HEK293 (cell line): ENCODE results near the gene TSPYL4.

Experiments
- CTCF ChIA-PET: fragments of 350-600 bp; formaldehyde crosslinking; extraction: SDS; loops from one replicate; lab custom pipeline; 2021; ENCODE audit warnings: antibody characterized with exemption; lab: Yijun Ruan, JAX
- POLR2A ChIA-PET: fragments of 300-600 bp; formaldehyde crosslinking; extraction: SDS; loops from one replicate; lab custom pipeline; 2020; ENCODE audit warnings: antibody characterized with exemption, inconsistent platforms; lab: Yijun Ruan, JAX
- H3K27ac ChIP-seq: fragments of 200-500 bp; sonication (Bioruptor generic); 2 replicates; pipeline ENCODE4 v1.5.1; 2014; ENCODE audit warnings: low read depth, low read length, control low read depth, inconsistent platforms; ENCODE audit errors: extremely low read depth
- H3K36me3 ChIP-seq, 2 experiments: fragments of 200-500 bp in 1 of 2; sonication (Bioruptor generic) in 1 of 2; 1 replicate in 1 of 2; 2 replicates in 1 of 2; pipeline ENCODE4 v1.5.1; 2014 to 2017; ENCODE audit warnings: inconsistent platforms in 2 of 2, low read length in 2 of 2; ENCODE audit not compliant: control insufficient read depth in 2 of 2, insufficient read depth in 1 of 2
- H3K4me1 ChIP-seq: fragments of 200-500 bp; sonication (Bioruptor generic); 2 replicates; pipeline ENCODE4 v1.5.1; 2014; ENCODE audit warnings: mild to moderate bottlenecking, low read length, inconsistent platforms; ENCODE audit not compliant: control insufficient read depth, insufficient read depth
- H3K4me3 ChIP-seq: 2 replicates; pipeline ENCODE4 v1.5.1; 2011; ENCODE audit warnings: low read depth, mild to moderate bottlenecking, control low read depth, low read length, moderate library complexity
- H3K9me3 ChIP-seq: fragments of 200-500 bp; sonication (Bioruptor generic); 2 replicates; pipeline ENCODE4 v1.5.1; 2014; ENCODE audit warnings: low read depth, low read length, inconsistent platforms; ENCODE audit not compliant: control insufficient read depth, insufficient read depth
- BCL11B ChIP-seq: fragments of 450-650 bp; formaldehyde crosslinking; IDR thresholded peaks from 2 replicates; pipeline ENCODE4 v1.5.1; 2016; ENCODE audit warnings: low read depth, missing biosample characterization, missing genetic modification characterization
- EGR2 ChIP-seq: fragments of 450-650 bp; formaldehyde crosslinking; IDR thresholded peaks from 2 replicates; pipeline ENCODE4 v1.5.1; 2016; ENCODE audit warnings: low read depth, missing biosample characterization, missing genetic modification characterization
- GLI2 ChIP-seq: fragments of 450-650 bp; formaldehyde crosslinking; IDR thresholded peaks from 2 replicates; pipeline ENCODE4; 2017; ENCODE audit warnings: missing biosample characterization, missing genetic modification characterization, low read depth, borderline replicate concordance
- GLIS2 ChIP-seq: fragments of 450-650 bp; formaldehyde crosslinking; IDR thresholded peaks from 2 replicates; pipeline ENCODE4 v1.5.1; 2016; ENCODE audit warnings: missing biosample characterization, missing genetic modification characterization
- HOXC10 ChIP-seq: sonication (generic); formaldehyde crosslinking; IDR thresholded peaks from 2 replicates; pipeline ENCODE4 v1.8.1; 2023; ENCODE audit warnings: mild to moderate bottlenecking, missing genetic modification reagents
- KLF9 ChIP-seq: fragments of 450-650 bp; formaldehyde crosslinking; IDR thresholded peaks from 2 replicates; pipeline ENCODE4 v1.5.1; 2016; ENCODE audit warnings: missing biosample characterization, missing genetic modification characterization, low read depth
- PRDM6 ChIP-seq: fragments of 450-650 bp; formaldehyde crosslinking; IDR thresholded peaks from 2 replicates; pipeline ENCODE4 v1.5.1; 2017; ENCODE audit warnings: missing biosample characterization, missing genetic modification characterization
- RBAK ChIP-seq: fragments of 450-650 bp; formaldehyde crosslinking; IDR thresholded peaks from 2 replicates; pipeline ENCODE4 v1.5.1; 2016; ENCODE audit warnings: missing biosample characterization, missing genetic modification characterization
- REPIN1 ChIP-seq: fragments of 450-650 bp; formaldehyde crosslinking; IDR thresholded peaks from 2 replicates; pipeline ENCODE4 v1.5.1; 2017; ENCODE audit warnings: missing biosample characterization, missing genetic modification characterization, low read depth
- REST ChIP-seq: fragments of 450-650 bp; formaldehyde crosslinking; IDR thresholded peaks from 2 replicates; pipeline ENCODE4 v1.5.1; 2016; ENCODE audit warnings: missing biosample characterization, missing genetic modification characterization
- ZBTB48 ChIP-seq: fragments of 450-650 bp; formaldehyde crosslinking; IDR thresholded peaks from 2 replicates; pipeline ENCODE4 v1.5.1; 2016; ENCODE audit warnings: missing biosample characterization, missing genetic modification characterization
- ZFHX2 ChIP-seq: fragments of 450-650 bp; formaldehyde crosslinking; conservative IDR thresholded peaks from 2 replicates; pipeline ENCODE4 v1.5.1; 2016; ENCODE audit warnings: missing biosample characterization, missing genetic modification characterization
- ZFP69B ChIP-seq: fragments of 450-650 bp; formaldehyde crosslinking; IDR thresholded peaks from 2 replicates; pipeline ENCODE4 v1.5.1; 2016; ENCODE audit warnings: missing biosample characterization, missing genetic modification characterization
- ZNF112 ChIP-seq: fragments of 450-650 bp; formaldehyde crosslinking; IDR thresholded peaks from 2 replicates; pipeline ENCODE4 v1.5.0; 2017; ENCODE audit warnings: missing biosample characterization, missing genetic modification characterization
- ZNF138 ChIP-seq: fragments of 450-650 bp; formaldehyde crosslinking; IDR thresholded peaks from 2 replicates; pipeline ENCODE4 v1.5.1; 2016; ENCODE audit warnings: missing biosample characterization, missing genetic modification characterization, borderline replicate concordance
- ZNF157 ChIP-seq: fragments of 450-650 bp; formaldehyde crosslinking; IDR thresholded peaks from 2 replicates; pipeline ENCODE4 v1.5.1; 2016; ENCODE audit warnings: missing biosample characterization, missing genetic modification characterization
- ZNF2 ChIP-seq: fragments of 450-650 bp; formaldehyde crosslinking; IDR thresholded peaks from 2 replicates; pipeline ENCODE4 v1.5.1; 2016; ENCODE audit warnings: missing biosample characterization, missing genetic modification characterization
- ZNF202 ChIP-seq: fragments of 450-650 bp; formaldehyde crosslinking; IDR thresholded peaks from 2 replicates; pipeline ENCODE4 v1.5.1; 2016; ENCODE audit warnings: missing biosample characterization, missing genetic modification characterization, borderline replicate concordance
- ZNF248 ChIP-seq: fragments of 450-650 bp; formaldehyde crosslinking; IDR thresholded peaks from 2 replicates; pipeline ENCODE4 v1.5.1; 2017; ENCODE audit warnings: missing biosample characterization, missing genetic modification characterization
- ZNF292 ChIP-seq: fragments of 450-650 bp; formaldehyde crosslinking; IDR thresholded peaks from 2 replicates; pipeline ENCODE4 v1.5.1; 2016; ENCODE audit warnings: low read depth, missing biosample characterization, missing genetic modification characterization, borderline replicate concordance
- ZNF324 ChIP-seq: fragments of 450-650 bp; formaldehyde crosslinking; IDR thresholded peaks from 2 replicates; pipeline ENCODE4 v1.5.1; 2016; ENCODE audit warnings: missing biosample characterization, missing genetic modification characterization
- ZNF513 ChIP-seq: fragments of 450-650 bp; IDR thresholded peaks from 2 replicates; pipeline ENCODE4 v1.5.1; 2018; ENCODE audit warnings: missing biosample characterization, missing genetic modification characterization
- ZNF560 ChIP-seq: fragments of 450-650 bp; formaldehyde crosslinking; IDR thresholded peaks from 2 replicates; pipeline ENCODE4 v1.5.1; 2017; ENCODE audit warnings: missing biosample characterization, missing genetic modification characterization, borderline replicate concordance
- ZNF785 ChIP-seq: fragments of 450-650 bp; formaldehyde crosslinking; IDR thresholded peaks from 2 replicates; pipeline ENCODE4 v1.5.1; 2016; ENCODE audit warnings: missing biosample characterization, missing genetic modification characterization
- ZSCAN16 ChIP-seq: fragments of 450-650 bp; formaldehyde crosslinking; IDR thresholded peaks from 2 replicates; pipeline ENCODE4 v1.5.1; 2016; ENCODE audit warnings: missing biosample characterization, missing genetic modification characterization
- ZSCAN4 ChIP-seq: fragments of 450-650 bp; formaldehyde crosslinking; IDR thresholded peaks from 2 replicates; pipeline ENCODE4 v1.5.1; 2017; ENCODE audit warnings: missing biosample characterization, missing genetic modification characterization

TSPYL4 gene

GRCh38 chr6:116266803-116267202, 12.9 kb upstream of the TSPYL4 start:
- no peaks in the 10 kb centered on the region for H3K9me3 ChIP-seq
- no peak for TF ChIP-seq ZNF138 (tag by site-specific recombination)
- TF ChIP-seq GLIS2 (tag by site-specific recombination): no peak
- TF ChIP-seq ZNF292 (tag by site-specific recombination): no peak
- no peak for TF ChIP-seq PRDM6 (tag by site-specific recombination)
- TF ChIP-seq KLF9: no peak
- TF ChIP-seq ZBTB48: no peak
- TF ChIP-seq ZNF324: no peak
- TF ChIP-seq ZNF2 (tag by site-specific recombination): no peak
- TF ChIP-seq ZNF248: no peak
- TF ChIP-seq REPIN1 (tag by site-specific recombination): no peak
- no peak for TF ChIP-seq ZSCAN16
- no peak for TF ChIP-seq ZNF157 (tag by site-specific recombination)
- TF ChIP-seq BCL11B (tag by site-specific recombination): no peak
- TF ChIP-seq ZNF112 (tag by site-specific recombination): no peak
- TF ChIP-seq RBAK (tag by site-specific recombination): no peak
- TF ChIP-seq, all 188 proteins: peak for 0
- H3K27ac ChIP-seq: no peak overlapping the region
- H3K4me3 ChIP-seq: no peak overlapping the region
- H3K4me1 ChIP-seq: no peaks in the 10 kb centered on the region
- ChIA-PET CTCF (interaction anchor here (0.6 to 9.1 kb wide), 18 partner anchors 8 to 527 kb away, joined by 3 to 159 read pairs (median 4); partner anchors contain the start of genes CALHM5, RSPH4A, TSPYL1 and TSPYL4), POLR2A (no interaction called here)
- peaks cover 0 to 58% of the 10 kb centered on the region in 2 experiments; a peak in 1 of 3 replicates for H3K36me3 ChIP-seq

- CTCF ChIA-PET: interaction anchor here (0.7 to 9.1 kb wide), 3 partner anchors 143 to 296 kb away, joined by 3 to 159 read pairs (median 3); no protein-coding TSS in a partner anchor
- no peak overlapping the region for H3K4me3 ChIP-seq
- peaks cover 0 to 55% of the 10 kb centered on the region in 2 experiments; a peak in 1 of 3 replicates for H3K36me3 ChIP-seq
- no peak overlapping the region for H3K27ac ChIP-seq
- no peaks in the 10 kb centered on the region for H3K4me1 ChIP-seq
- POLR2A ChIA-PET: interaction anchor here (1.1 kb wide), 1 partner anchor 15 kb away, joined by 4 read pairs; the partner anchor contains the start of gene TSPYL1
- H3K9me3 ChIP-seq: no peaks in the 10 kb centered on the region
- no peak for TF ChIP-seq ZNF785 (tag by site-specific recombination)
- no peak for TF ChIP-seq ZNF248
- TF ChIP-seq ZNF513 (tag by site-specific recombination): no peak
- no peak for TF ChIP-seq ZNF202 (tag by site-specific recombination)
- no peak for TF ChIP-seq ZFHX2 (tag by site-specific recombination)
- TF ChIP-seq GLI2: no peak
- no peak for TF ChIP-seq HOXC10
- no peak for TF ChIP-seq ZSCAN4 (tag by site-specific recombination)
- no peak for TF ChIP-seq EGR2 (tag by site-specific recombination)
- no peak for TF ChIP-seq ZNF560 (tag by site-specific recombination)
- TF ChIP-seq REST (tag by site-specific recombination): no peak
- TF ChIP-seq ZNF324: no peak
- no peak for TF ChIP-seq ZFP69B (tag by site-specific recombination)
These were observed 11.4 kb upstream of the TSPYL4 start for GRCh38 chr6:116265041-116265829.
